Activated CD8-positive, alpha-beta memory T cell treated with anti-CD3 and anti-CD28 coated beads, Interleukin-2, amount 50 U/mL, for 1 hour (primary cell): Measurements from ENCODE around the gene PHTF1.
"Not testable (repeated sequence)": the region's sequence is repeated elsewhere in the genome, so short reads cannot be mapped to it uniquely, and the experiment has no call there.

Source experiments
- DNase-seq: peaks from one replicate; pipeline ENCODE4 v3.0.0-alpha.2; 2020; ENCODE audit errors: extremely low read depth

PHTF1 gene

GRCh38 chr1:113777561-113777960, 18.3 kb upstream of the PHTF1 start:
- DNase-seq = no peak

- no peak for DNase-seq
These were observed 10.7 kb upstream of the PHTF1 start for GRCh38 chr1:113770031-113770430.

- no peak for DNase-seq
These were observed 10.3 kb upstream of the PHTF1 start for GRCh38 chr1:113769601-113769970.

- DNase-seq = no peak
These were observed 9.8 kb upstream of the PHTF1 start for GRCh38 chr1:113768916-113769600.

GRCh38 chr1:113765306-113766230, 6.3 kb upstream of the PHTF1 start:
- DNase-seq = no peak

- DNase-seq = no peak
These were observed 4.4 kb upstream of the PHTF1 start for GRCh38 chr1:113763661-113764060.

- DNase-seq = no peak
These were observed 2.7 kb upstream of the PHTF1 start for GRCh38 chr1:113761937-113762336.

GRCh38 chr1:113760102-113761080, 1.1 kb upstream of the PHTF1 start:
- DNase-seq = no peak

GRCh38 chr1:113758631-113759332, 504 bp downstream of the PHTF1 start:
- no peak for DNase-seq

- no peak for DNase-seq
These were observed 2.8 kb downstream of the PHTF1 start for GRCh38 chr1:113756461-113756860.

GRCh38 chr1:113753333-113753732, 6.0 kb downstream of the PHTF1 start:
- not testable (repeated sequence) for DNase-seq

- DNase-seq = no peak
These were observed 7.8 kb downstream of the PHTF1 start for GRCh38 chr1:113751516-113751915.

- no peak for DNase-seq
These were observed 8.2 kb downstream of the PHTF1 start for GRCh38 chr1:113751114-113751513.

- DNase-seq = no peak
These were observed 9.9 kb downstream of the PHTF1 start for GRCh38 chr1:113749402-113749801.

- DNase-seq = no peak
These were observed 11.9 kb downstream of the PHTF1 start for GRCh38 chr1:113747376-113747775.

- no peak for DNase-seq
These were observed 13.9 kb downstream of the PHTF1 start for GRCh38 chr1:113745425-113745824.

GRCh38 chr1:113744114-113744513, 15.2 kb downstream of the PHTF1 start:
- no peak for DNase-seq

GRCh38 chr1:113742515-113742914, 16.8 kb downstream of the PHTF1 start:
- DNase-seq = no peak

GRCh38 chr1:113734357-113735055, 24.8 kb downstream of the PHTF1 start:
- no peak for DNase-seq

- no peak for DNase-seq
These were observed 26.5 kb downstream of the PHTF1 start for GRCh38 chr1:113732802-113733201.

GRCh38 chr1:113721010-113721409, 38.3 kb downstream of the PHTF1 start:
- no peak for DNase-seq
